HEK293 (cell line): ENCODE results near the gene AP3B1.

Source experiments
- EGR2 ChIP-seq: fragments of 450-650 bp; formaldehyde crosslinking; IDR thresholded peaks from 2 replicates; pipeline ENCODE4 v1.5.1; 2016; ENCODE audit warnings: low read depth, missing biosample characterization, missing genetic modification characterization
- HOXD13 ChIP-seq: sonication (generic); formaldehyde crosslinking; IDR thresholded peaks from 2 replicates; pipeline ENCODE4 v1.8.0; 2022; ENCODE audit warnings: missing genetic modification reagents, borderline replicate concordance
- INSM2 ChIP-seq: fragments of 450-650 bp; formaldehyde crosslinking; IDR thresholded peaks from 2 replicates; pipeline ENCODE4 v1.5.1; 2016; ENCODE audit warnings: missing biosample characterization, missing genetic modification characterization
- OSR2 ChIP-seq: fragments of 450-650 bp; formaldehyde crosslinking; IDR thresholded peaks from 2 replicates; pipeline ENCODE4 v1.5.1; 2016; ENCODE audit warnings: missing biosample characterization, missing genetic modification characterization
- PRDM2 ChIP-seq: fragments of 450-650 bp; formaldehyde crosslinking; IDR thresholded peaks from 2 replicates; pipeline ENCODE4 v1.5.1; 2016; ENCODE audit warnings: missing biosample characterization, missing genetic modification characterization, borderline replicate concordance
- REPIN1 ChIP-seq: fragments of 450-650 bp; formaldehyde crosslinking; IDR thresholded peaks from 2 replicates; pipeline ENCODE4 v1.5.1; 2017; ENCODE audit warnings: missing biosample characterization, missing genetic modification characterization, low read depth
- SALL2 ChIP-seq: fragments of 450-650 bp; formaldehyde crosslinking; IDR thresholded peaks from 2 replicates; pipeline ENCODE4 v1.5.0; 2017; ENCODE audit warnings: missing biosample characterization, mild to moderate bottlenecking, missing genetic modification characterization, borderline replicate concordance
- TRIM28 ChIP-seq: IDR thresholded peaks from 2 replicates; pipeline ENCODE4 v1.6.1; 2011; ENCODE audit warnings: low read length, control low read depth, borderline replicate concordance
- YY2 ChIP-seq: fragments of 450-650 bp; formaldehyde crosslinking; IDR thresholded peaks from 2 replicates; pipeline ENCODE4 v1.5.1; 2016; ENCODE audit warnings: missing biosample characterization, missing genetic modification characterization
- ZBTB26 ChIP-seq: fragments of 450-650 bp; formaldehyde crosslinking; optimal IDR thresholded peaks from 2 replicates; pipeline ENCODE3; 2016; ENCODE audit warnings: missing biosample characterization, mild to moderate bottlenecking, missing genetic modification characterization
- ZBTB8A ChIP-seq: fragments of 450-650 bp; formaldehyde crosslinking; IDR thresholded peaks from 2 replicates; pipeline ENCODE4 v1.5.1; 2016; ENCODE audit warnings: missing biosample characterization, missing genetic modification characterization
- ZFP69B ChIP-seq: fragments of 450-650 bp; formaldehyde crosslinking; IDR thresholded peaks from 2 replicates; pipeline ENCODE4 v1.5.1; 2016; ENCODE audit warnings: missing biosample characterization, missing genetic modification characterization
- ZNF148 ChIP-seq: fragments of 450-650 bp; formaldehyde crosslinking; IDR thresholded peaks from 2 replicates; pipeline ENCODE4 v1.5.0; 2017; ENCODE audit warnings: missing biosample characterization, missing genetic modification characterization, borderline replicate concordance
- ZNF157 ChIP-seq: fragments of 450-650 bp; formaldehyde crosslinking; IDR thresholded peaks from 2 replicates; pipeline ENCODE4 v1.5.1; 2016; ENCODE audit warnings: missing biosample characterization, missing genetic modification characterization
- ZNF221 ChIP-seq: fragments of 450-650 bp; formaldehyde crosslinking; IDR thresholded peaks from 2 replicates; pipeline ENCODE4 v1.5.1; 2017; ENCODE audit warnings: missing biosample characterization, missing genetic modification characterization, borderline replicate concordance
- ZNF350 ChIP-seq: fragments of 450-650 bp; formaldehyde crosslinking; IDR thresholded peaks from 2 replicates; pipeline ENCODE4 v1.5.0; 2017; ENCODE audit warnings: missing biosample characterization, mild to moderate bottlenecking, missing genetic modification characterization
- ZNF404 ChIP-seq: fragments of 450-650 bp; formaldehyde crosslinking; IDR thresholded peaks from 2 replicates; pipeline ENCODE4 v1.5.1; 2017; ENCODE audit warnings: missing biosample characterization, missing genetic modification characterization
- ZNF426 ChIP-seq: fragments of 450-650 bp; formaldehyde crosslinking; IDR thresholded peaks from 2 replicates; pipeline ENCODE4 v1.5.1; 2017; ENCODE audit warnings: missing biosample characterization, missing genetic modification characterization, mild to moderate bottlenecking, inconsistent platforms, moderate library complexity
- ZNF580 ChIP-seq: fragments of 450-650 bp; formaldehyde crosslinking; IDR thresholded peaks from 2 replicates; pipeline ENCODE4 v1.5.1; 2016; ENCODE audit warnings: missing biosample characterization, missing genetic modification characterization
- ZNF621 ChIP-seq: fragments of 450-650 bp; formaldehyde crosslinking; IDR thresholded peaks from 2 replicates; pipeline ENCODE4 v1.5.1; 2017; ENCODE audit warnings: missing biosample characterization, missing genetic modification characterization
- ZNF629 ChIP-seq: fragments of 450-650 bp; formaldehyde crosslinking; IDR thresholded peaks from 2 replicates; pipeline ENCODE4 v1.5.1; 2017; ENCODE audit warnings: missing biosample characterization, missing genetic modification characterization
- ZNF645 ChIP-seq: fragments of 450-650 bp; formaldehyde crosslinking; IDR thresholded peaks from 2 replicates; pipeline ENCODE4; 2016; ENCODE audit warnings: missing biosample characterization, missing genetic modification characterization
- ZNF654 ChIP-seq: fragments of 450-650 bp; formaldehyde crosslinking; IDR thresholded peaks from 2 replicates; pipeline ENCODE4 v1.5.1; 2016; ENCODE audit warnings: low read depth, missing biosample characterization, missing genetic modification characterization
- ZNF701 ChIP-seq: fragments of 450-650 bp; formaldehyde crosslinking; IDR thresholded peaks from 2 replicates; pipeline ENCODE4 v1.5.1; 2016; ENCODE audit warnings: missing biosample characterization, missing genetic modification characterization
- ZNF777 ChIP-seq: fragments of 450-650 bp; formaldehyde crosslinking; IDR thresholded peaks from 2 replicates; pipeline ENCODE4 v1.5.1; 2017; ENCODE audit warnings: missing biosample characterization, missing genetic modification characterization, borderline replicate concordance
- ZSCAN16 ChIP-seq: fragments of 450-650 bp; formaldehyde crosslinking; IDR thresholded peaks from 2 replicates; pipeline ENCODE4 v1.5.1; 2016; ENCODE audit warnings: missing biosample characterization, missing genetic modification characterization
- ZSCAN23 ChIP-seq: fragments of 450-650 bp; formaldehyde crosslinking; IDR thresholded peaks from 2 replicates; pipeline ENCODE4 v1.5.1; 2016; ENCODE audit warnings: missing biosample characterization, missing genetic modification characterization

The AP3B1 gene

GRCh38 chr5:78294248-78295034, at the start of gene AP3B1 (continued):
- TF ChIP-seq OSR2 (tag by site-specific recombination) (peak; percentile 61), ZNF221 (tag by site-specific recombination) (no peak), ZNF426 (tag by site-specific recombination) (no peak), ZNF777 (tag by site-specific recombination) (peak; percentile 43; the same call in 1 of the 2 replicates), HOXD13 (no peak), ZNF621 (tag by site-specific recombination) (no peak), INSM2 (no peak), ZBTB26 (peak; percentile 87), ZNF701 (tag by site-specific recombination) (no peak), ZNF580 (tag by site-specific recombination) (no peak), REPIN1 (tag by site-specific recombination) (no peak; the same call in 1 of the 2 replicates), EGR2 (peak; percentile 97), ZNF148 (no peak), ZBTB8A (tag by site-specific recombination) (no peak), ZNF157 (no peak), ZSCAN23 (no peak), ZFP69B (tag by site-specific recombination) (no peak; the same call in 1 of the 2 replicates), ZSCAN16 (tag by site-specific recombination) (no peak), ZNF629 (tag by site-specific recombination) (0 out of 2 replicates have a peak, but pooled peaks have one; percentile 51), ZNF654 (no peak), ZNF404 (tag by site-specific recombination) (no peak), ZNF645 (tag by site-specific recombination) (no peak), SALL2 (tag by site-specific recombination) (no peak), TRIM28 (0 out of 2 replicates have a peak, but pooled peaks have one; percentile 81), ZNF350 (tag by site-specific recombination) (no peak), YY2 (tag by site-specific recombination) (no peak), PRDM2 (tag by site-specific recombination) (no peak)
